SKM-1 (cell line): Measurements from ENCODE around the gene TAOK1.
"Not testable (repeated sequence)": the region's sequence is repeated elsewhere in the genome, so short reads cannot be mapped to it uniquely, and the experiment has no call there.

Experiments
- DNase-seq: peaks from one replicate; lab custom pipeline; 2025; ENCODE audit not compliant: unreplicated experiment; lab: John Stamatoyannopoulos, UW

Gene TAOK1

DNA sequence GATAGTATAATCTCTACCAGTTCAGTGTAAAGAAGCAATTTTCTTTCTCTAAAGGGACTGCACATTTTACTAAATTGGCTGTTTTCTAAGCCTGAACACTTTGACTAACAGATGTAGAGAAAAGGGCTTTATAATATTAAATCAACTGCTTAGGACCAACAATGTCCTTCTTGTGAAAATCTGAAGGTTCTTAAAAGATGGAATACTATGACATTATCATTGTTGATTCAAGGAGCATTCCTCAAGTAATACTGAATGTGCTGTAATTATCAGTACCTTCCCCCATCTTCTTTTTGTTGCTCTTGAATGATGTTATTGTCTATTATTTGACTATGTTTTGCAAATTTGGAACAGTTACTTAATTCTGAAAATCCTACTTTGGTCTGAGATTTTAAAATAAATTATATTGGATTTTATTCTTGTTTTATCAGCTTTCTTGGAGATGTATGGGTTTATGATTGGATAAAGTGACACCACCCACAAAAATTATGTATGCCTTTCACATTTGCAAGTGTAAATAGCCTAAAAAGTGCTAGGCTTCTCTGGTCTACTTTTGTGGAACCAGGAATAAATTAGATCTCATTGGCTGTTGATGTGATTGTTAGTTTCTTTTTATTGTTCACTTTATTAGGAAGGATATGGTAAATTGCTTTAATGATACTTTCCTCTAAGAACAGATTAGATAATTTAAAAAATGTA lies 53.0 kb downstream of the TAOK1 start:
- no peak for DNase-seq

DNA sequence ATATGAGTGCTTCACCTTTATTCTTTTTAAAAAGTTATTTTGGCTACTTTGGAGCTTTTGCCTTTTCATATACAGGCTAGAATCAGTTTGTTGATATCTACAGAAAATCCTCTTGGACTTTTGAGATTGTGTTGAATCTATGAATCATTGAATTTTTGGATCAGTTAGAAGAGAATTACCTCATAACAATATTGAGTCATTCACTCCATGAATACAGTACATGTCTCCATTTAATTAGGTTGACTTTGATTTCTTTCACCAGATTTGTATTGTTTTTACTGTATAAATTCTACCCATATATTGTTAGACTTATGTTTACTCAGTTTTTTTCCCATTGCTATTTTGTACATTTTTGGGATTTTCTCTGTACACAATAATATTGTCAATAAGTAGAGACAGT lies 54.4 kb downstream of the TAOK1 start:
- no peak for DNase-seq

DNA sequence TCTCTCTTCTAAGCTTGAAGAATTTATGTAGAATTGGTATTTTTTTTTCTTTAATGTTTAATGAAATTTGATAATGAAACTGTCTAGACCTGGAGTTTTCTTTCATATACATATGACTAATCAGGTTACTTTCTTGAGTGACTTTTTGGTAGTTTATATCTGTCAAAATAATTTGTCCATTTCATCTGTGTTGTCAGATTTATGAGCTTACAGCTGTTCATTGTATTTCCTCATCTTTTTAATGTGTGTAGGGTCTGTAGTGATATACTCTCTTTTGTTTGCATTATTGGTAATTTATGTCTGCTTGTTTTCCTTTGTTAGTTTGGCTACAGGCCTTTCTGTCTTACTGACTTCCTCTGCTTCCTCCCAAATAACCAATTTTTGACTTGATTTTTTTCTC lies 55.7 kb downstream of the TAOK1 start:
- no peak for DNase-seq

- no peak for DNase-seq
Observed at GRCh38 chr17:29449865-29450671, 59.9 kb downstream of the TAOK1 start.

- DNase-seq, result no peak
Observed at GRCh38 chr17:29451121-29451742, 61.1 kb downstream of the TAOK1 start.

DNA sequence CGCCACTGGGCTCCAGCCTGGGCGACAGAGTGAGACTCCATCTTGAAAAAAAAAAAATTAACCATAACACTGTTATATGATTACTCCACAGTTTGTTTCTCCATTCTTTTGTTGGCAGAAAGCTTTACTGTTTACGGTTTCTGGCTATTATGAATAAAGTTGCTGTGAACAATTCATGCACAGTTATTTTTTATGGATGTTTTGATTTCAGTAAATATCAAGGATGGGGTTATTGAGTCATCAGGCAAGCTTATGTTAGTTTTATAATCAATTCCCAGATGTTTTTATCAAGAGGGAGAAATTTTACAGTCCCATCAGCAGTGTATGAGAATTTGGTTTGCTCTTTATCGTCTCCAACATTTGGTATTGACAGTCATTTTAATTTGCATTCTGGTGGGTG lies 67.9 kb downstream of the TAOK1 start:
- no peak for DNase-seq

- no peak for DNase-seq
Observed at GRCh38 chr17:29461483-29462206, 71.5 kb downstream of the TAOK1 start.

GRCh38 chr17:29469276-29469675 lies 79.1 kb downstream of the TAOK1 start:
- DNase-seq, result no peak

DNA sequence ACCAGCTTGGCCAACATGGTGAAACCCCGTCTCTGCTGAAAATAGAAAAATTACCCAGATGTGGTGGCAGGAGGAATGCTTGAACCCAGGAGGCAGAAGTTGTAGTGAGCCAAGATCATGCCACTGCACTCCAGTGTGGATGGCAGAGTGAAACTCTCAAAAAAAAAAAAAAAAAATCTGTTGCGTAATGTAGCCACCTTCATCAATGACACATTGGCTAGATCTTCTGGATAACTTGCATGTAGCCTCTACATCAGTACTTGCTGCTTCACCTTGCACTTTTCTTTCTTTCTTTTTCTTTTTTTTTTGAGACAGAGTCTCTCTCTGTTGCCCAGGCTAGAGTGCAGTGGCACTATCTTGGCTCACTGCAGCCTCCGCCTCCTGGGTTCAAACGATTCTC lies 83.3 kb downstream of the TAOK1 start:
- DNase-seq, result not testable (repeated sequence)

DNA sequence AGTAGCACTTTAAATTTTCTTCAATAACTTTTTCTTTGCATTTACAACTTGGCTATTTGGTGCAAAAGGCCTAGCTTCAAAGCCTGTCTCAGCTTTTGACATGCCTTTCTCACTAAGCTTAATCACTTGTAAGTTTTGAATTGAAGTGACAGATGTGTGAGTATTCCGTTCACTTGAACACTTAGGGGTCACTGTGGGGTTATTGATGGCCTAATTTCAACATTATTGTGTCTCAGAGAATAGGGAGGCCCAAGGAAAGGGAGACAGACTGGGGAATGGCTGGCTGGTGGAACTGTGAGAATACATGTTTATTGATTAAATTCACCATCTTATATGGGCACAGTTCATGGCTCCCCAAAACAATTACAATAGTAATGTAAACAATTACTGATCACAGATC lies 84.1 kb downstream of the TAOK1 start:
- DNase-seq, result no peak

DNA sequence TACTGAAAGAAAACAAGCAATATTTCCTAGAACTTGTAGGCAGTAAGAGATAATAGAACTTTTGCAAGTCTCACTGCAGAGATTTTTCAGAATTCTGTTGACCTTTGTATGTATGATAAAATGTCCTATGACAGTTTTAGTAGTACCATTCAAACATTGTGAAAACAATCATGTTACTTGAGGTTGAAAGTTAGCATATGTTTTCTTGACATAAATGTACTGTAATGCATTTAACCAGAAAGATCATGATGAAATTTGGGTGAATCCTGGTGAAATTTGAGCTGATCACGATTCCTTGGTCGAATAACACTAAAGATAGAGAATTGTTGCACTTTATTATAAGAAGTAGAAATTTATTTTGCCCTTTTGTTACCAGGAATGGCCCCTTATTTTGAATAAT lies 85.7 kb downstream of the TAOK1 start:
- DNase-seq, result no peak

- DNase-seq, result not testable (repeated sequence)
Observed at GRCh38 chr17:29480249-29480928, 90.2 kb downstream of the TAOK1 start.

- DNase-seq, result no peak
Observed at GRCh38 chr17:29483503-29483902, 93.3 kb downstream of the TAOK1 start.

- no peak for DNase-seq
Observed at GRCh38 chr17:29495011-29495410, 104.8 kb downstream of the TAOK1 start.

DNA sequence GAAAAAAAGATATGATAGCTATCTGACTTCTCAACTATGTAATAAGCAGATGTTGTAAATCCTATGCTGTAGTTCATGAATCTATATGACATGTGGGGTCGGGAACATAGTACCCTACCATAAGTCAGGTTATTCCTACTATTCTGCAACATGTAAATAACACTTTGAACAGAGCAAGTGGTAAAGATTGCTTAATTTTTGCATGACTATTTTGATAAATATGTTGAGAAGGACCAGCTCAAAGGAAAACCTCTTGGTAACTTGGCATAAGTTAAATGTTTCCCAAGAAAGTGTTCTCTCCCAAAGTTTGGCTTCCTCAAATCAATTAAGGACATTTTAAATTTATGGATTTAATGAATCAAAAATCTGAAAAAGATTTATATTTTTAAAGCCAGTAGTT lies 114.5 kb downstream of the TAOK1 start:
- DNase-seq, result no peak

DNA sequence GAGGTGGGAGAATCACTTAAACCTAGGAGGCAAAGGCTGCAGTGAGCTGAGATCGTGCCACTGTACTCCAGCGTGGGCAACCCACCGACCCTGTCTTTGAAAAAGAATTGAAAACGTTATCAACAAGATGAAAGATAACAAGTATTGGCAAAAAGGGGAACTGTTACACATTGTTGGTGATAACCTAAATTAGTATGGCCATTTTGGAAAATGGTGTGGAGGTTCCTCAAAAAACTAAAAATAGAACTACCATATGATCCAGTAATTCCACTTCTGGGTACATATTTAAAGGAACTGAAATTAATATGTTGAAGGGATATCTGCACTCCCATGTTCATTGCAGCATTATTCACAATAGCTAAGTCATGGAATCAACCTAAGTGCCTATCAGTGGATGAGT lies 115.7 kb downstream of the TAOK1 start:
- no peak for DNase-seq

GRCh38 chr17:29510953-29511352 lies 120.8 kb downstream of the TAOK1 start:
- no peak for DNase-seq

DNA sequence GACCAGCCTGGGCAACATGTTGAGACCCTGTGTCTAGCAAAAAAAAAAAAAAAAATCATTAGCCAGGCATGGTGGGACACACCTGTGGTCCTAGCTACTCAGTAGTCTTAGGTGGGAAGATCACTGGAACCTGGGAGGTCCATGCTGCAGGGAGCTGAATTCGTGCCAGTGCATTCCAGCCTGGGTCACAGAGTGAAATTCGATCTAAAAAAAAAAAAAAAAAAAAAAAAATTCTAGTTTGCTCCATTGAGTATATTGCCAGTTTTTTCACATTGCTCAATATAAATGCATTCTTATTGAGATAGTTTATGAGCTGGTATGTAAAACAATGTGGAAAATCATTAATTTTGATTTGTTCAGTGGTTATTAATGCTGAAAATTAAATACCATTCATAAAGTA lies 124.6 kb downstream of the TAOK1 start:
- no peak for DNase-seq

- no peak for DNase-seq
Observed at GRCh38 chr17:29518359-29518758, 128.2 kb downstream of the TAOK1 start.

GRCh38 chr17:29524692-29525091 lies 134.5 kb downstream of the TAOK1 start:
- no peak for DNase-seq

- DNase-seq, result no peak
Observed at GRCh38 chr17:29526322-29526721, 136.2 kb downstream of the TAOK1 start.
